Measurements from ENCODE around the gene ARHGEF6.

Gene ARHGEF6

DNA sequence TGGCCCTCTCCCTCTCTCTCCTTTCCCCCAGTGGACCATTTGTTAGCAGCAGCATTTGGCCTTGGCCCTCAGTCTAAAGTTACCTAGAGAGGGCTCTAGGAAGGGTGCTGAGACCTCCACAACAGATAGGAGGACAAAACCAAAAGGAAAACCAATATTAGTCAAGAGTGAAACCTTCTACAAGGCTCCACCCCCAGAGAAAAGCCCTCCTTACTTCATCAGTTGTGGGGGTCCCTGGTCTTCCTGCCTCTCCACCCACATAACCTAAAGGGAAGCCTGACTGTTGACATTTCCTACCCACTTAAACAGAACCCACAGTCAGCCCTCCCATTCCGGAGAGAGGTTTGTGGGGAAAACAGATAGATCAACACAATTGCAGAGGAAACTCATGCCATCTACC, 137.5 kb downstream of the ARHGEF6 start:
- DNase-seq = no peak

- DNase-seq = no peak
These were observed 141.1 kb downstream of the ARHGEF6 start for GRCh38 chrX:136639506-136640176.

GRCh38 chrX:136636121-136636520, 144.6 kb downstream of the ARHGEF6 start:
- no peak for DNase-seq

- DNase-seq = no peak
These were observed 145.5 kb downstream of the ARHGEF6 start for GRCh38 chrX:136635235-136635634.

DNA sequence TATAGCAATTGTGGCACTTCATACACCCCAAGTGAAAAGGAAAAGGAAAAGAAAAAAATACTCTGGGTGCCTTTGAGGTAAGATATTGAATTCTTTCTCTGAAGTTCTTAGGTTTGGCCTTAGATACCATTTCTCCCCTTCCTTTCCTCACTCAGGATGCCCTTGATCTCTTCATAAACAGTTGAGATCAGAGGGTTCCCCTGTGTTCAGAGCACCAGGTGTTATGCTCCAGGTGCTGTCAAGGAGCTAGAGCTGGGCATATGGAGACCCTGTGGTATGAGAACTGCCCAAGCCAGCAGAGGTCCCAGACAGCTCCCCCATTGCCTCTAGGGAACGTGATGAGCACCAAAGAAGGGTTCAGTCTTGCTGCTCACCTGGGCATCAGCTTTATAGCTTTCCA, 149.9 kb downstream of the ARHGEF6 start:
- DNase-seq = no peak

- DNase-seq = peak; percentile 44
These were observed 151.5 kb downstream of the ARHGEF6 start for GRCh38 chrX:136629084-136629750.

GRCh38 chrX:136627409-136627808, 153.3 kb downstream of the ARHGEF6 start:
- peak; percentile 35 for DNase-seq

DNA sequence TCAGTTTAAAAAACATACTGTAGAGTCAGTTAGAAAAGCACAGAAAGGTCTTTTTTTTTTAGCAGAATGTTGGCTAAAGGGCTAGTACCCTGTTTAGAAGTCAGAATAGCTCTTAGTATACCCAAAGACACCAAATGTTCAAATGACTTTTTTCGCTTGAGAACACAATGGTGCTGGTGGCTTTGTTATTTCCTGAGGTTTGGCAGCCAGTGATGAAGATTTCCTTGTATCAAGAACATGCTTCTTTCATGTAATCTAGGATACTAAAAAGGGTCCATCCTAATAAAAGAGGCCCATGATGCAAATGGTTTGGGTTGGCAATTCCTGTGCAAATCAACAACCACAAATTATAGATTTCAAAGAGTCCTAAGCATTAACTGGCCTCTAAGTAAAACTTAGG, 153.8 kb downstream of the ARHGEF6 start:
- no peak for DNase-seq

GRCh38 chrX:136626237-136626636, 154.5 kb downstream of the ARHGEF6 start:
- DNase-seq = no peak

GRCh38 chrX:136625246-136625645, 155.5 kb downstream of the ARHGEF6 start:
- no peak for DNase-seq

DNA sequence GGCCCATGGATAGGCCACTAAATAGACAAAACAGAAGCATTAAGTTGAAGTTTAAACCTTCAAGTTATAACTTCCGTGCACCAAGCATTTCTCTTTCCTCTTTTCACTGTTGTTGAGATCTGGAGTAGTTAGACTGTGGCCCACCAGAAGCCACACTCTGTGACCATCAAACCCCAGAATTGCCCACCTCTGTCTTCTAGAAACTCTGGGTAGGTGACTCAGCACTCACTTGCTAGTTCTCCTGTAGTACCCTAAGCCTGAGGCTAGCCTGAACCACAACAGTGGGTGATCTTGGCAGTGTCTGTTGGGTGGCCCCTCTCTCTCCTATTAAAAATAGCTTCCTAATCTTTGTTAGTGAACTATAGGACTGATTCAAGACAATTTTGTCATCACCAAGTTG, 157.3 kb downstream of the ARHGEF6 start:
- DNase-seq = no peak

DNA sequence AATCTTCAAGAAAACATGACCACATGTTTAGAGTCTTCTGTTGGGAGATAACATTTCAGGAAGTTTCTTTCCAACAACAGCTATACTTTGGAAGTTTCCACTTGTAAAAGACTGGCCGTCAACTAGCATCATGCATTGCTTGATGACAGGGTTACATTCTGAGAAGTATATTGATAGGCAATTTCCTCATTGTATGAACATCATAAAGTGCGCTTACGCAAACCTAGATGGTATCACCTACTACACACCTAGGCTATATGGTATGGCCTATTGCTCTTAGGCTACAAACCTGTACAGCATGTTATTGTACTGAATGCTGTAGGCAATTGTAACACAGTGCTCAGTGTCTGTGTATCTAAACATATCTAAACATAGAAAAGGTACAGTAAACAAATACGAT, 158.2 kb downstream of the ARHGEF6 start:
- DNase-seq = no peak

DNA sequence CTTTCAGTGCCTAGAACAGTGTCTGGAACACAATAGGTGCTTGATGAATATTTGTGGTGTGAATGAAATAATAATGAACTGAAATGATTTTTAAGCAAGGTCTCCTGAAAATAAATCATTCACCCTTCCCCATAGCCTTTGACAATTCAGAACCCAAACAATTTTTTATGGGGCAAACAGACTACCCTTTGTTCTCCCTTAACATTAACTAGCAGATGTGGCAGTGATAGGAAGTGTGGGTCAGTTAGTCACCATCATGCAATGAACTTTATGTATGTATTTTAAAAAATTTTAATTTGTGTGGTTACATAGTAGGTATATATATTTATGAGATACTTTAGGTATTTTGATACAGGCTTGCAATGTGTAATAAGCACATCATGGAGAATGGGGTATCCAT, 160.0 kb downstream of the ARHGEF6 start:
- no peak for DNase-seq

DNA sequence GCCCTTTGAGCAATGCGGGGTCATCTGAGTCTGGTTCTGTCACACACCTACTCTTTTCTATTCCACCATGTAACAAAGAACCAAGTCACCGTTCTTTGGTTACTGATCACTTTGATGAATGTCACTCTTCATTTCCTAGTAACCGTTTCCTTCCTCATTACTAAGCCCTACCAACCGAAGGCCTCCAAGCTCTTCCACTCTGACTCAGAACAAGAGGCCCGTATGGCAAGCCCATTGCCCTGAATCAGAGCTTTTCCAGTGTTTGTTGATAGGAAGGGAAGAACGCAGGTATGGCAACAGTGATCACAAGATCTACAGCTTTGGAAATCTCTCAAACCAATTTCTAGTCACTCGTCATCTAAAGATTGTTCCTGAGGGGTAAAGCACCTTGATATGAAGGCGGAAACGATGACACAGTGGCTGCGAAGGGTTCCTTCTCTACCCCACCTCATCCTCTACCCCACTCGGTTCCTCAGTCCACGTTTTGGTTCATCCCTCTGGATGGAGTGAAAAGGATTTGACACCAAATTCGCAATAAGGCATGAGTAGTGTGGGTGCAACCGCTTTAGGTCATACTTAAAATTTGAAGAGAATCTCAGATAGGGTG, 160.7 kb downstream of the ARHGEF6 start:
- DNase-seq = peak; percentile 46

- peak; percentile 43 for DNase-seq
These were observed 163.6 kb downstream of the ARHGEF6 start for GRCh38 chrX:136616987-136617685.

All from CD4-positive, alpha-beta T cell treated with Interleukin-17A for 4 hours (primary cell).